Stimulated activated CD4-positive, alpha-beta T cell treated with anti-CD3 and anti-CD28 coated beads, Interleukin-1b, Interleukin-23, amount 100 ng/mL, for 48 hours (primary cell): ENCODE data around the gene CWC27.
"Not testable (repeated sequence)": the region's sequence is repeated elsewhere in the genome, so short reads cannot be mapped to it uniquely, and the experiment has no call there.

Experiments
- DNase-seq: peaks from one replicate; pipeline ENCODE4 v3.0.0-alpha.2; 2020

The CWC27 gene

DNA sequence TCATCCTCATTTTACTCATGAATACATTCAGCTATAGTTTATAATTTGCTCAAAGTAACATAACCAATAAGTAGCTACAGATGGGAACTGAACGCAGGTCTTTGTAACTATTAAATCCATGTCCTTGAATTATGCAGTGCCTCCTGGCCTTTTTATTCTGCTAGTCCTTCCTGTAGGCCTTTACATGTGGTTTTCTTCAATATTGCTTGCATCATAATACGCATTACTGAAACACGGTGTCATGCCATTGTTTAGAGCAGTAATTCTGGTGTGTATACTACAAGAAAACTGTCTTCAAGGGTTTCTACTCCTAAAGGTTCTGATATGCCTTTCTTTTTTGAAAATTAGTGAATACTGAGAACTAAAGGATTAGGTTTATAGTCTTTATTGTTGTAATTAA is 20.7 kb downstream of the CWC27 start:
- no peak for DNase-seq

DNA sequence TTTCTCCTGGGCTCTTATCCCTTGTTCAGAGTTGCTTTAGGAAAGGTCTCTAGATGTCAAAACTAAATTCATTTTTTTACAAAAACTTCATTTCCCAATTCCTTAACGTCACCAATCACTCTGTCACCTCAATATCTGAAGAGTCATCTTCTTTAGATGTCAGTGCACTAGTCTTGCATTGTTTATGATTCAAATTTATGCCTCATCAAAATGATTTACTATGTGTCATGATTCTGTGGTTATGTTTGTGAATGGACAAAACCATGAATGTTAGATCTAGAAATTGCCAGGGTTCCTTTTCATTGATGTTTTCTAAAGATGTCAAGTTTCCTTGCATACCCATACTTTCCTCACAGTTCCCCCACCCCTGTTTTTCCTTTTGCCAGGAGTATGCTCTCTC is 21.5 kb downstream of the CWC27 start:
- DNase-seq: no peak

DNA sequence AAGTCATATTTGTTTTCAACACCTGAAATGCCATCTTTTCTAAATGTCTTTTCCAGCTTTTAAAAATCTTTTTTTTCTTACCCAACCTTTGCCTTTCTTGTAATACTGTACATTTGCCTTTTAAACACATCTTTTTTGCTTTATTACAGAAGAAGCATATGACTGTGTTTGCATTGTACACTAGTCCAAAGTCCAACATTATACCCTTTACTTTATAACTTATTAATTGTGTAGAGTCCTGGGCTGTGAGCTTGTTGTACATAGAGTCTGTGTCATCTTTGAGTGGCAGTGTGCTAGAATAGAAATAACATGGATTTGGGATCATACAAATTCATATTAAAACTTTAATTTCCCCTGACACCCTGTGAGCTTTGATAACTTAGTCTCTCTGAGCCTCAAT is 23.7 kb downstream of the CWC27 start:
- DNase-seq: no peak

DNA sequence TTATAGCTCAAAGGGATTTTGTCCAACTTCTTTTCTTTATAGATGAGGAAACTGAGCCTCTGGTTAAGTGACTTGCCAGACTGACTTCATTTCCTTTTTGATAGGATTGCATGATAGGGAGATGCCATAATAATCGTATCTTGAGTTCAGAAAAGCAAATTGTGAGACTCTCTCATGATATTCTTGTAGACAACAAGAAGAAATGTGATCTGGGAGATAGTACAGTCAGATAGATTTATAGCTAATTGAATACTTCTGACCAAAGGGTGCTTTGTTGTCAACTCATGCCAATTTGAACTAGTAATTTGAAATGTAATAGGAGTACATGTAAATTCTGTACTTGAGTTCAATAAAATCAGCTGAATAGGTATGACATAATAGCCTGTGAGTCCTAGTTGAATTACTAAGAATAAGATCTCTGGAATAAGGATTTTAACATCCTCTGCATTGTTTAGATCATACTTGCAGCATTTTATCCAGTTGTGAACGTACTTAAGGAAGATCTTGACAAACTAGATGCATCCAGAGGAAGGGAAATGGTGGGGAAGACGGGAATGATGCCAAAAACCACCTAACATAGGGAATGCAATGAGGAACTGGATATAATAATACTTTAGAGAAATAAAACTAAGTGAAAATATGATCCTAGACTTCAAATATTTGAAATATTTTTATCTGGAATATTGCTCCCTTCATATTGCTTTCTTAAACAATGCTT is 25.5 kb downstream of the CWC27 start:
- DNase-seq: no peak

DNA sequence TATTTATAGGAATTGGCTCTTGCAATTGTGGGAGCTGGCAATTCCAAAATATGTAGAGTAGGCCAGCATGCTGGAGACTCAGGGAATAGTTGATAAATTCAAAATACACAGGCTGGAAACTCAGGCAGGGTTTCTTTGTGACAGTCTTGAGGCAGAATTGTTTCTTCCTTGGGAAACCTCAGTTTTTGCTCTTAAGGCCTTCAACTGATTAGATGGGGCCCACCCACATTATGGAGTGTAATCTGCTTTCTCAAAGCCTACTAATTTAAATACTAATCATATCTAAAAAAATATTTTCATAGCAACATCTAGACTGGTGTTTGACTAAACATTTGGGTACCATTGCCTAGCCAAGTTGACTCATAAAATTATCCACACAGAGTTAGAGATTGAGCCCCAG is 27.6 kb downstream of the CWC27 start:
- DNase-seq: no peak

DNA sequence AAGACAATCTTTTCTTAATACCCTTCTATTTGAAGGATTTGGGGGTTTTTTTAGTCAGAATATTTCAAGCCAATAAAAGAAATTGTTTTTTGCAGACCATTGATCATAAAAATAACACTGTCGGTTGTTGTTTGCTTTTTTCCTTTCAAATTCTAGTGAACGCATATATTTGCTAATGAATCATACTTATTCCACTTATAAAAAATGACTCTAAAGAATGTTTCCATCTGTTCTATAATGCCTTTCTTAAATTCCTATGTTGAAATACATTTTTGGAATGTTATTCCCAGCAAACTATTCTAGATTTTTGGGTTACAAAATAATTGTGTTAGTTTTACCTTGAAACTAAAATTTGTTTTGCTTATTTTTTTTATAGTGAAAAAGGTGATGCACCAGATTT is 32.2 kb downstream of the CWC27 start:
- DNase-seq: no peak

DNA sequence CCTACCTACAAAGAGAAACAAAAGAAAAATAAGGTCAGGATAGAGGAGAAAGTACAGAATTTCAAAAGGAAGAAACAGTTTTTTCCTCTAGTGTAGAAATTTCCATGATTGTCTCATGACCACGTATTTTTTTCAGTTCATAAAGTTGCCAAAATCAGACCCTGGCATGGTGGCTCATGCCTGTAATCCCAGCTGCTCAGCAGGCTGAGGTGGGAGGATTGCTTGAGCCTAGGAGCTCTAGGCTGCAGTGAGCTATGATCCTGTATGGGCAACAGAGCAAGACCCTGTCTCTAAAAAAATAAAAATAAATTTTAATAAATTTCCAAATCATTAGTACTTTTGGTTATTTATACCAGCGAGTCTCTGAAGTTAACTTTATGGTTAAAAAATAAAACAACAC is 37.8 kb downstream of the CWC27 start:
- DNase-seq: no peak

DNA sequence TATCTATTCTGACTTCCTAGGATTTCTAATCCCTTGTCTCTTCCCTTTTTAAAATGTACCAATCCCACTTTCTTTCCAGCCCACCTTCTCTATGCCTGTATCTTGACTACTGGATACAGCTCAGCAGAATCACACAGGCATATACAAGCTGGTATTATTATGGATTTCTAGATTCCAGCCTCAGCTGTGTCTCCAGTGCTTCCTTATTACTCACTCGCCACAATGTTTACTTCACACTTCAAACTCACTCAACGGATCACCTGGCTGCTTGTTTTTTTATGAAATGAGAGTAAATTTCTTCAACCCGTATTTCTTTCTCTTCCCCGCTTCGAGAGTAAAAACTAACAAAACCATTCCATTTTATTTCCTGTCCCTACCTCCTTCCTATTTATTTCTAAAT is 38.8 kb downstream of the CWC27 start:
- DNase-seq: no peak

DNA sequence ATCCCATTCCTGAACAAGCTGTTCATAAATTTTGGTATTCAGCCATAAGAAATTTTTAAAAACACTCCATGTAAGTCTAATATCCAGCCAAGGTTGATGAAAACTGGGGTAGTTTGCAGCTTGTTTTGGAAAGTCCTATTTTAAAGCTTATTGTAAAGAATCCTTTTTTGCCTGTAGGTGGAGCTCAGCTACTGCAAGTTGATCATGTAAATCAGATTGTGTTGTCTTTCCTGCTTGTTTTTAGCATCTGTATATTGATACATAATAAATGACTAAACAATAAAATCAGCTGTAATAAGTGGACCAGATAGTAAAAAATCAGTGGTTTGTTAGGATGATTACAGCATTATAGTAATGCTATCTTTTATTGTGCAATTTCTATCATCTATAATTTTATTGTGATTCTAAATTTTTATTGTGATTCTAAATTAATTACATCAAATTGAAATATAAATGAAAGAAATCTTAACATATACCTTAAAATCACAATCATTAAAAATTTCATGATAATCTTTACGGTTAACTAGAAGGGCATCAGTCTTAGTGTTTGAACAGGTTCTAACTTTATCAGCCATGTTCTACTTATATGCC is 42.4 kb downstream of the CWC27 start:
- DNase-seq: no peak

DNA sequence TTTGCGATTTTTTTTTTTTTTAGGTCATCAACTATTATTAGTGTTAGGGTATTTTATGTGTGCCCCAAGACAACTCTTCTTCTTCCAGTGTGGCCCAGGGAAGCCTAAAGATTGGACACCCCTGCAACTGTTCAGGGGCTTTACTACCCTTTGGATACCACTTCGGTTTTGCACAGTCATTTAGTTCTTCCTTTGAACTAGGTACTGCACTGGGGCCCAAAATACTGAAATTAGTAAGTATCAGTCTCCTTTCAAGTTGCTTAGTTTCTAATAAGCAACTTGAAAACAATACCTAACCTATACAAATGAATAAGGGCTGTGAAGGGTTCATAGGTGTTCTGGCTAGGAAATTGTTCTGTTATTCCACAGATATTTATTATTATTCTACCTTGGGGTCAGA is 45.3 kb downstream of the CWC27 start:
- no peak for DNase-seq

DNA sequence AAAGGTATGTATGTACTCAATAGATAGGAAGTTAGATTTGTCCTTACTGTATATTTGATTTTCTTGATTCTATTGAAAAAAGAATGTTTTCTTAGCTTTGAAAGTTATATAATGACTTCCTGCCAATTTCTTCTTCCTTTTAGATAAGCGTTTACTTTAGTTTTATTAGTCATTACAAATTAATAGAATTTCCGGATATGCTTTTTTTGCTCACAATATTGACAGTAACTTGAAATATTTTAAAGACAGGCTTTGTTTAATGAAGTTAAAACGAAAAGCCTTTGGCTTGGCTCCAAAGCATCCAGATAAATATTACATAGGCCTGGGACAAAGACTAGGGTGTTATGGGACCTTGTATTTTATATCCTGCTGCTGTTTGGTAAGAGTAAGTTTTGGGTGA is 49.5 kb downstream of the CWC27 start:
- DNase-seq: no peak

DNA sequence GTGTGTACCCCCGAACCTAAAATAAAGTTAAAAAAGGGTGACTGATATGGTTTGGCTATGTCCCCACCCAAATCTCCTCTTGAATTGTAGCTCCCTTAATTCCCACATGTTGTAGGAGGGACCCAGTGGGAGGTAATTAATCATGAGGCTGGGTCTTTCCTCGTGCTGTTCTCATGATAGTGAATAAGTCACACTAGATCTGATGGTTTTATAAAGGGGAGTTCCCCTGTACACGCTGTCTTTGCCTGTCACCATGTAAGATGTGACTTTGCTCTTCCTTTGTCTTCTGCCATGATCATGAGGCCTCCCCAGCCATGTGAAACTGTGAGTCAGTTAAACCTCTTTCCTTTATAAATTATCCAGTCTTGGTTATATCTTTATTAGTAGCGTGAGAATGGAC is 50.6 kb downstream of the CWC27 start:
- not testable (repeated sequence) for DNase-seq

DNA sequence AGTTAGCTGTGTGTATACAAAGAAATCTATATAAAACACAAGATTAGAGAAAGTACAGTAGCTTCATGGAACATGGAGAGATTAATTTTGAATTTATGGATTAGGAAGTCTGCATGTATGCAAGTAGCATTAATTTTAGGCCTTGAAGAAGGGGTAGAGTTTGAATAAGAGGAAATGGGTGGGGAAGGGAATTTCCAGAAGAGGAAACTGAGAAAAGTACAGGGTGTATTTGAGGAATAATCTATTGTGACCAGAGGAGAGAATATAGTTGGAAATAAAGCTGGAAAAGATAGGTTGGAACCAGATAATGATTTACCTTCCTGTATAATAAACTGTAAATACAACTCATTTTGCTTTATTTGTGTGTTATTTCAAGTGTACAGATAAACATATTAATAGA is 53.6 kb downstream of the CWC27 start:
- no peak for DNase-seq

DNA sequence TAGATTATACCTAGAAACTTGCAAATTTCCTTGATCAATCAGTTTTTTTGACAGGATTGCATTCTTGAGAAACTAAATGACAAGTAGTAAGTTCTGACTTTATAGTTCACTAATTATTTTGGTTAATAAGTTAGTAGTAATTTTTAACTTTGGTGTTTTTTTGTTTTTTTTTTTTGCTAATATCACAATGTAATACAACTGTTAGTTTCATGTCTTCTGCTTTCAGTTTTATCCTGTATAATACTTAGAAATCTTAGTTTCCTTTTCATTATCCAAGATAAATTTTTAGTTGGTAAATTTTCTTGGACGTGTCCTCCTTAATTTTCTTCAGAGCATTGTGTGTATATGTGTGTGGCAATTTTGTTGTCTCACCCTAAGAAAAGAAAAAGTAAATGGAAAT is 57.8 kb downstream of the CWC27 start:
- DNase-seq: no peak

DNA sequence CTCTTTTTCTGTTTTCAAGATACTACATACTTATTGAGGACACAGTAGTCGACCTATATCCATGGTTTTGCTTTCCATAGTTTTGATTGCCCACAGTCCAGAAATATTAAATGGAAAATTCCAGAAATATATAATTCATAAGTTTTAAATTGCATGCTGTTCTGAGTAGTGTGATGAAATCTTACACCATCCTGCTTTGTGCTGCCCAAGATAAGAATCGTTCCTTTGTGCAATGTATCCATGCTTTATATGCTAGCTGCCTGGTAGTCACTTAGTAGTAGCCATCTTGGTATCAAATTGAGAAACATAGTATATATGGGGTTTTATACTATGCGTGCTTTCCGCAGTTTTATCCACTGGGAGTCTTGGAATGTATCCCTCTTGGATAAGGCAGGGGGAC is 59.0 kb downstream of the CWC27 start:
- DNase-seq: no peak

DNA sequence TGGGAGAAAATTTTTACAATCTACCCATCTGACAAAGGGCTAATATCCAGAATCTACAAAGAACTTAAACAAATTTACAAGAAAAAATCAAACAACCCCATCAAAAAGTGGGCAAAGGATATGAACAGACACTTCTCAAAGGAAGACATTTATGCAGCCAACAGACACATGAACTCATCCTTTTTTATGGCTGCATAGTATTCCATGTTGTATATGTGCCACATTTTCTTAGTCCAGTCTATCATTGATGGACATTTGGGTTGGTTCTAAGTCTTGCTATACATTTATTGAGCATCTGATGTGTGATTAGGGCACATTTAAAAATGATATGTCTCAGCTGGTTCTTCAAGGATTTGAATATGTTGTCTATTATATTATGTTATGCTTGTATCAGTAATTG is 61.9 kb downstream of the CWC27 start:
- not testable (repeated sequence) for DNase-seq

DNA sequence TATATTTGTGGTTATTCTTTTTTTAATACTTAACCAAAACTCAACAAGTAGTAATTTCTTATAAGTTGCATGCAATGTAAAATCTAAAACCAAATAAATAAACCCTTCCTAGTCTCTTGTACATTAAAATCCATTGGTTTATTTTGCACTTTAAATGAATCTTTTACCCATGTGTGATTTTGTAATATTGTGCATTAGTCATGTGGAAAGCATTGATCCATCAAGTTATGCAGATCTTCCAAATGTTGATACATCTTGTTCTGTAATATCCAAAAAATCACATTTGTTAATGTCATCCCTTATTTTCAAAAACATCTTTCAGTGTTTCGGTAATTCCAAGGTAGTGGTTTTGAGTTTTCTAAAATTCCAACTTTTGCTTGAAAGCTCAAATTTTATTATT is 63.3 kb downstream of the CWC27 start:
- DNase-seq: no peak

DNA sequence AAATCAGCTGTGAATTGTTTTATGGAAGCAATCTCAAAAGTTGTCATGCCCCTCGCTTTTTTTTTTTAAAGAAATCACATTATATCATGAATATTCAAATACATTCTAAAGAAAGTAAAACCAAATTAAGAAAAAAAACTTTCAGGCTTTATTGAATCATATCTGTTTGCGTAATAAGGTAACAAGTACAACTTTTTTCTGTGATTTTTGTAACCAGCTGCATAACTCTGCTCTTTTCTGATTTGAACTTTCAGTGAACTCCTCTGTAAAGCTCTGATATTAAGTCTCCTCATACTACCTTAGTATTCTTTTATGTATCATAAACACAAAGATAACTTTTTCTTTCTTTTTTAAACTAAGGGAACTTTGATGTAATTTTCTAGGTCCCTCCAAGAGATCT is 65.3 kb downstream of the CWC27 start:
- no peak for DNase-seq

DNA sequence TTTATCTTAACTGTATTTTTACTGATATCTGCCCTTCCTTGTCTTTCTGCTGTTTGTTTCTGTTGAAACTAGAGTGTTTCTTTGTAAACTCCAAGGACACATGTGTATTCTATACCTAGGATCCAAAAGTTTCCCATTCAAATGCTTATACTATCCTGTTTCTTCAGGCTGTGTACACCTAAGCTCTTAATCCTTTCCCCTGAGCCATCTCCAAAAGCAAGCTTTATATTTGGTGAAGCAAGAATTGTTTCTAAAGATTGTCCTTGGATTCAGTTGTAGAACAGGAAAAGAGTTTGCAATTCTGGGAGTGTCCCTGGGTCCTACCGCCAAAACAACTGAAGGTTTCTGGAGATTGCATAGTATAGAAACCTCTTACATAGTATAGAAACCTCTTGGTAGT is 65.9 kb downstream of the CWC27 start:
- no peak for DNase-seq

DNA sequence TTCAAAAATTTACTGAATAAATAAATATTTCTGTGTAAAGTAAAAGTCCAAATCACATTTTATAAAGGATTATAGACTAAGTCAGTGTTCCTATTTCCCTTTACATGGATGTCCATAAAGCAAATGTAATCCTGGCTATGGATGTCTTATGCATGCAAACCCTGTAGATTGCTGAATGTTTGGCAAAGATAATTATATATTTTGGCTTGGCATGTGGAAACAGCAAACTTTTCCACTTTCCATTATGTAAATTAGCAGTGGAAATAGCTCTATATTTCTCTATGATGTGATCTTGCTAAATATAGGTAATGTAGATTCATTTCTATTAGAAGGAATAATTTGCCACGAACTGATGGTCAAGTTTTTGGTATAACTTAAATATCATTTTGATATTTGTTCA is 66.5 kb downstream of the CWC27 start:
- no peak for DNase-seq

DNA sequence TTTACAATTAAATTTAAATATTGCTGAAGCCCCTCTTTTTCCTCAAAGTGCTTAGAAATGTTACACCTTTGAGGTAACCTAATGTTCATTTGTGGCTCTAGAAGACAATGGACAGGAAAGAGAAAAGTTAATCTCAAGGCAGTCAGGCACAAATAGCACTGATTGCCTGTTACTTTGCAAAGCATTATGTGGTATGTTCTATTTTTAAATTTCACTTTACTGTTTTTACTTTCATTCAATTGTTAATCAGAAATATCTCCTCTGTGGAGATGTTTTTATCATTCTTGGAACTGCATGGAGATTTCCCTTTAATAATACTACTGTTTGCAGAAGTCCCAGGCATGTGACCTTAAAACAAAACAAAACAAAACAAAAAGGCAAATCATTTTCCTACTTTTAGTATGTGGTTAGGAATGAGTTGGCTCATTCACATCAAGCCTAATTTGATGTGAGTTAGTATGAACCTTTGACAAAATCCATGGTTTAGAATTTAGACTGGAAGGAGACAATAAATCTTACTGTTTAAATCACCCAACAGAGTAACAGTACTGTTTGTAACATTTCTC is 67.5 kb downstream of the CWC27 start:
- no peak for DNase-seq

DNA sequence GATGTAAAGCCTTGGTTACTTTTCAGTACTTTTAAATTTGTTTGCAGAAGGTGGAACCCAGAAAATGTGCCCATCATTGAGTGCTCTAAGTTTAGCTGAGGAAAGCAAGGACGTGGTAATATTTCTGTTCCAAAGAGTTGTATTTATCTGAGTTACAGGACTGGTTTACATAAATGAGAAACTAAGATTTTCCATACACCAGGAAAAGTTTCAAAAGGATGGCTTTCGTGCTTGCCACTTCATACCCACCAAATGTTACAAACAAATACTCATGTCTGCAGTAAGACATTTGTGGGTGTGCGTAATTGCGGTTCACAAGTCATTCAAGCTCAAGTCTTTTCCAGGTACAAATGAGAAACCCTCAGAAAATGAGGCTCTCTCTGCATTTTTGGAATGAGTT is 68.1 kb downstream of the CWC27 start:
- DNase-seq: no peak

DNA sequence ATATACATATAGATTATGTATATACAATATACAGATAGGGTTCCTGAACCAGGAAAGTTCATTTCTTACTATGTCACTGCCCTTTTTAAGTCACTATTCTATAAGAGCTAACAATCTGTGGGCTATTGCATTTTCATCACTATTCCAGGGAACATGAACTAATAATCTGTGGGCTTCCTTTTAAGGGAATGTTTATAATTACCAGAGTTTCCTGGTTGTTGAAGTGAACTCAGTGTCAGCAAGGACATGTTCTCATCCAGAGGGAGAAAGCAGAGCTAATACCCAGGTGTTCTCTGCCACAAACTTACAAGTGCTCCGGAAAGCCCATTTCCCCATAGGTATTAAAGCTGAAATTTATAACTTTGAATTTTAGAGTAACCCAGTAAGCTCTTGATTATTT is 69.6 kb downstream of the CWC27 start:
- DNase-seq: no peak

DNA sequence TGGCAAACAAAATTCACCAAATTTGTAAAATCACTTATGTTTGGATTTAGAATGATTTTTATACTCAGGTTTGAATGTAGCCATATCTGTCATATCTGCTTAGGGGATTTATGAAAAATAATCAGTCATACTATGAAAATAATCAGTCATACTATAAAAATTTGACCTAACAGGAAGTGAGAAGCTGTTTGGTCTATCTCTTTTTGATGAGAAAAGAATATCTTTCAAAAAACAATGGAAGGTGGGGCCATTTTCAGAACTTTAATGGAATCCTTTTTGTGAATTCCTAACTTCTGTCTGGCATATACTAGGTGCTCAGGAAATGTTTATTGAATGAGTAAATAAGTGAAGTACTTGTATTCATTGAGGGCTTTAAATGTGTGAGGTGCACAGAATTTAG is 70.1 kb downstream of the CWC27 start:
- no peak for DNase-seq

DNA sequence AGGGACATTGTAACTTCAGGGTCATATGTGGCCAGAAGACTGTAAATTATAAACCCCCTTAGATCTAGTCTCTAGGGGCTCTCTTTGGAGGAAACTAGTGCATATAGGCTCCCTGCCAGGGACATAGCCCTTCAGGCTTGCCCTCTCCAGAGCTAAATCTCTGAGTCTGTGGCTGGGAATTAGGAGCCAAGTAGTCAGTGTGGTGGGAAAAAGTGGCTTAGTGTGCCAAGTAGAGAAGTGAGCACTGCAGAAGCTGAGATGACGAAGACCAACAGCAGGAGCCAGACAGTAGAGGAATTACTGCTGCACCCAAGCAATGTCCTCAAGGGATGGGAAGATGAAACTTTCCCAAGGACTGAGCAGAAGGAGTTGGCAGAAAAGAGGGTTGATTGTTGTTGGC is 71.2 kb downstream of the CWC27 start:
- no peak for DNase-seq
